Lower leg skin (tissue), 4 donors: ENCODE results near the gene DAAM2. TPM values are rescaled to one million over a fixed set of nuclear protein-coding genes. Genes with fewer than 3 reads are reported as not detected.

Source experiments
- DNase-seq, 2 donors: peaks; one replicate each; pipeline ENCODE4 v3.0.0-alpha.2; 2019; ENCODE audit warnings: low spot score in 2 of 2
- H3K4me3 ChIP-seq: fragments of 200-600 bp; sonication (generic); 2 replicates; pipeline ENCODE4 v1.5.1; 2017; ENCODE audit warnings: mild to moderate bottlenecking, low read depth; ENCODE audit not compliant: poor library complexity, severe bottlenecking
- POLR2A ChIP-seq, 2 donors: fragments of 450-650 bp; IDR thresholded peaks; one replicate each; pipeline ENCODE4 v1.6.1; 2016 to 2017; ENCODE audit warnings: antibody characterized with exemption in 2 of 2, mild to moderate bottlenecking in 1 of 2, moderate library complexity in 1 of 2
- WGBS, 2 donors: methylation state at CpG; one replicate each; pipeline ENCODE4 v1.1.5; 2018; 5-methylcytosine and 5-hydroxymethylcytosine counted together
- intact Hi-C: fragments of 100-400 bp; cut with DNase I; formaldehyde crosslinking; loops from one replicate; pipeline ENCODE4 v1.15.0; 2023; ENCODE audit warnings: low total_unique reads
- total RNA-seq, 4 donors: library from RNA; depleted of rRNA; stranded (reverse); fragments of >200 nt; gene quantifications; one replicate each; pipeline ENCODE4 v1.1.0, GENCODE V29; 2016
- TF ChIP-seq, protein P1 (sequence below), 3 donors: fragments of 450-650 bp; IDR thresholded peaks; one replicate each; pipeline ENCODE4 v1.5.1; 2016; ENCODE audit warnings: antibody characterized with exemption in 3 of 3, mild to moderate bottlenecking in 3 of 3, moderate library complexity in 2 of 3

Gene DAAM2
- total RNA-seq, 4 donors from 2014 or later, result 5.6 to 16.9 (median 8.1) TPM

DNA sequence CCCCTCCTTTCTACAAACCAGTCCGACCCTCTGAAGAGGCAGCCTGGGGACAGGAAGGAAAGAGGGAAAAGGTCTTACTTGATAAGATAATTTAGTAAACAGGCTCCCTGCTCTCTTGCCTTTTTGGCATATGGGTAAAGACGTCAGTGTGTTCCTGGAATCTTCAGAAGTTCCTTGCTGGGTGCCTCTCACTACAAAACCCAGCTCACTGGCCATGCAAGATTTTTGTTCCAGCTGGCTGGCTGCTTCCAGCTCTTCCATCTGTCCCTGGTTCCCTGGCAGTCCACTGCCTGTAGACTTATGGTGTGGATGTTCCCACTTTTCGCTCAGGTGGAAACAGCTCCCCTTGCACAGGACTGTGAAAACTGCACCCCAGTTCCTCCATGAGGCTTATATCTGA is 84.7 kb downstream of the DAAM2 start:
- no peak for DNase-seq
- H3K4me3 ChIP-seq, result no peak overlapping the region
- TF ChIP-seq, protein P1, sequence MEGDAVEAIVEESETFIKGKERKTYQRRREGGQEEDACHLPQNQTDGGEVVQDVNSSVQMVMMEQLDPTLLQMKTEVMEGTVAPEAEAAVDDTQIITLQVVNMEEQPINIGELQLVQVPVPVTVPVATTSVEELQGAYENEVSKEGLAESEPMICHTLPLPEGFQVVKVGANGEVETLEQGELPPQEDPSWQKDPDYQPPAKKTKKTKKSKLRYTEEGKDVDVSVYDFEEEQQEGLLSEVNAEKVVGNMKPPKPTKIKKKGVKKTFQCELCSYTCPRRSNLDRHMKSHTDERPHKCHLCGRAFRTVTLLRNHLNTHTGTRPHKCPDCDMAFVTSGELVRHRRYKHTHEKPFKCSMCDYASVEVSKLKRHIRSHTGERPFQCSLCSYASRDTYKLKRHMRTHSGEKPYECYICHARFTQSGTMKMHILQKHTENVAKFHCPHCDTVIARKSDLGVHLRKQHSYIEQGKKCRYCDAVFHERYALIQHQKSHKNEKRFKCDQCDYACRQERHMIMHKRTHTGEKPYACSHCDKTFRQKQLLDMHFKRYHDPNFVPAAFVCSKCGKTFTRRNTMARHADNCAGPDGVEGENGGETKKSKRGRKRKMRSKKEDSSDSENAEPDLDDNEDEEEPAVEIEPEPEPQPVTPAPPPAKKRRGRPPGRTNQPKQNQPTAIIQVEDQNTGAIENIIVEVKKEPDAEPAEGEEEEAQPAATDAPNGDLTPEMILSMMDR (IDR thresholded peaks at IDR 0.05), result no peak
- no peak for TF ChIP-seq POLR2A (IDR thresholded peaks at IDR 0.05)
- intact Hi-C loops, result no loop called here
- 75 to 76% methylated on average over 3 of the region's 3 CpGs for WGBS, 2 donors

DNA sequence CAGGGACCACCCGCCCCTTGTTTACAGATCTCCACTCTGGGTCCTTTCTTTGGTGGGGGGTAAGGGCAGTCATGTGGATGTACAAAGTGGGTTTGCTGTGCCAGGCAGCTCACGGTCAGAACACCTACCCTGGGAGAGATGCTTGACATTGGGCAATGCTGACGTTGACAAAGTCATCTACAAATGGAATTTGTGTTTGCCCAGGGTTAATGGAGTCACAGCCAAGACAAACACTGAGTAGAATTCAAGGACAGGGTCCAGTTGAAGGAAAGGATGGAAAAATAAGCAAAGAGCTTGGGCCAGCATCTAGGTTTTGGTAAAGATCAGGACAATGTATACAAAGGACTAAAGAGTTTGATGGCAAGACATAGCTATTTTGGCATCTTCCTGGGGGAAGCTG is 87.4 kb downstream of the DAAM2 start:
- intact Hi-C loops, result no loop called here
- no peak for DNase-seq
- TF ChIP-seq, protein P1 (IDR thresholded peaks at IDR 0.05), result no peak
- no peak for TF ChIP-seq POLR2A (IDR thresholded peaks at IDR 0.05)
- no peak overlapping the region for H3K4me3 ChIP-seq
- WGBS, 2 donors, result 84 to 86% methylated on average over 3 of the region's 3 CpGs

DNA sequence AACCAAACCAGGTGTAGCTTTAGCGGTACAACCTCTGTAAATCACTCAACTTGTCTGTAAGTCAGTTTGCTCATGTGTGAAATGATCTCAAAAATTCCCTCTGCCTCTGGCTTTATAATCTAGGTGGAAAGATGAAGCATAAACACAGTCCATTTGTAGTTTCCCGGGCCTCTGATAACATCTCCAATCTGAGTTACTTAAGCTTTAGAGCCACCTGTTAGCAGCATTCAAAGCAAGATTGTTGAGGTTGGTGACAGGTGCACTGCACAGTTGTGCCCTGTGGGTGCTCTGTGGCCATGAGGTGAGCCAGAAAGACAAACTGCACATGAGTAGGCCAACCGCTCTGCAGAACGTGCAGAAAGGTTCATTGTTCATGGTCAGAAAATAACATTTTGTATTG is 88.4 kb downstream of the DAAM2 start:
- 68 to 81% methylated on average over 4 of the region's 4 CpGs for WGBS, 2 donors
- TF ChIP-seq POLR2A (IDR thresholded peaks at IDR 0.05), result no peak
- TF ChIP-seq, protein P1 (IDR thresholded peaks at IDR 0.05), result no peak
- intact Hi-C loops, result no loop called here
- no peak overlapping the region for H3K4me3 ChIP-seq
- DNase-seq, result no peak

DNA sequence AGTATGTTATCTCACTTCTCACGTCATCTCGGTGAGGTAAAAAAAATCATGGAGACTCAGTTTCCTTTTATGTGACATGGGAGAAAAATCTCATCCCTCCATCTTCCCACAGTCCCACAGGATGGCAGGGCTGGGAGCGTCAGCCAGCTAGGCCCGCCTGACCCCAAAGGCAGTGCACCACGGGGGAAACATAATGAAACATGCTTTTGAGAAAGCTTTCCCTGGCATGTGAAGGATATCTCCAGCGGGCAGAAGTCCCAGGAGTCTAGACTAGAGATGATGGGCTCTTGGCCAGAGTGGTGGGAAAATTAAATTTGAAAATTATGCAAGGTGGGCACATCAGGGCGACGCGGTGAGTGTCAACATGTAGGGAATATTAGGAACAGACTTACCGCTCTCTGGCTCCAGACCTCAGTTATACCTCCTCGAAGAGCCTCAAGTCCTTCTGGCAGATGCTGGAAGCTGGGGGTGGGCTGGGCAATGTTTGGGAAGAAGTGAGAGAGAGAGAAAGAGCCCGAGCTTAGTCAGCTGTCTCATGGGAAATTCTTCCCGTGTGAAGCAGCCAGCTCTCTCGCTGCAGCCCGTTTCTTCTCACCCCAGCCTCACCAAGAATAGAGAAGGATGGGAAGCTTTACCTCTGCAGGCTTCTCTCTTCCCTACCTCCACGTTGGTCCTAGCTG is 89.8 kb downstream of the DAAM2 start:
- intact Hi-C loops, result no loop called here
- no peak for DNase-seq
- WGBS, 2 donors, result 46 to 57% methylated on average over 16 of the region's 16 CpGs
- TF ChIP-seq POLR2A (IDR thresholded peaks at IDR 0.05), result no peak
- TF ChIP-seq, protein P1 (IDR thresholded peaks at IDR 0.05), result no peak
- no peak overlapping the region for H3K4me3 ChIP-seq

DNA sequence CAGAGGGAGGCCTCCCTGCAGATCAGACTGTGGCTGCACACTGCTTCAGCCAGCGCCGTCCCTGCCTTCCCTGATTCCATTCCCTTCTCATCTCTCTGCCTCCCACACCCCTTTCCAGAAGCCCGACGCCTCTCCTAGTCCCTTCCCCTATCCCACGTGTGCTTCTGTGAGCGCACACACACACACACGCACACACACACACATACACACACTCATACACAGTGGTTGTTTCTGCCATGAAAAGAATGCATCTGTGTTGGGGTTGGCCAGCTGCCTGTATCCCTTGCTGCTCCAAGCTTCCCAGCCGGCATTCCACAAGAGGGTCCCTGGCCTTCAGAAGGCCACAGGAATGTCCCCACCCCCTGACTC is 90.3 kb downstream of the DAAM2 start:
- intact Hi-C loops, result no loop called here
- no peak for DNase-seq
- WGBS, 2 donors, result 49 to 50% methylated on average over 8 of the region's 8 CpGs
- no peak overlapping the region for H3K4me3 ChIP-seq
- TF ChIP-seq, protein P1 (IDR thresholded peaks at IDR 0.05), result no peak
- TF ChIP-seq POLR2A (IDR thresholded peaks at IDR 0.05), result no peak

DNA sequence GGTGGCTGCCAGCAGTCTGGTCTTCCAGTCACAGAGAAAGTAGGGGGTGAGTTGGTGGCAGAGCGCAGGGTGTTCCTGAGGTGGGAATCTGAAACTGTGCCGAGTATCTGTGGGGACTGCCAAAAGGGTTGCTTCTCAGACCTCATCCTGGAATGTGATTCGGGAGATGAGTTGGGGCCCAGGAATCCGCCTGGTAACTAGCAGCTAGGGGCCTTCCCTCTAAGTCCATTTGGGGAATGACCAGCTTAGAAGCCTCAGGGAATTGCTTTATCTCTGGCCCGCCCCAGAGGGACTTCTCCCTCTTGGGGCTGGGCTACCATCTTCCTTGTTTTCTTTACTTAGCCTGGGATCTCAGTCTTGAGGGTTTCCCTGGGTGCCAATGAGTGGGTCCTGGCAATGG is 92.5 kb downstream of the DAAM2 start:
- DNase-seq, result no peak
- 73% methylated on average over 5 of the region's 5 CpGs for WGBS, 2 donors
- H3K4me3 ChIP-seq, result no peak overlapping the region
- intact Hi-C loops, result no loop called here
- TF ChIP-seq POLR2A (IDR thresholded peaks at IDR 0.05), result no peak
- TF ChIP-seq, protein P1 (IDR thresholded peaks at IDR 0.05), result no peak
